ENCODE data around the gene EHHADH.

EHHADH gene

GRCh38 chr3:185199671-185200070, 54.2 kb downstream of the EHHADH start:
- in situ Hi-C loops (cut with MboI; ENCODE audit: low sequenced_read_pairs), result no loop called here

- in situ Hi-C loops (cut with MboI; ENCODE audit: low sequenced_read_pairs), result no loop called here
Observed at GRCh38 chr3:185199206-185199605, 54.6 kb downstream of the EHHADH start.

GRCh38 chr3:185197068-185197467, 56.8 kb downstream of the EHHADH start:
- in situ Hi-C loops (cut with MboI; ENCODE audit: low sequenced_read_pairs), result no loop called here

GRCh38 chr3:185195652-185196051, 58.2 kb downstream of the EHHADH start:
- in situ Hi-C loops (cut with MboI; ENCODE audit: low sequenced_read_pairs), result no loop called here

- in situ Hi-C loops (cut with MboI; ENCODE audit: low sequenced_read_pairs), result no loop called here
Observed at GRCh38 chr3:185188816-185189215, 65.0 kb downstream of the EHHADH start.

GRCh38 chr3:185187391-185187790, 66.5 kb downstream of the EHHADH start:
- in situ Hi-C loops (cut with MboI; ENCODE audit: low sequenced_read_pairs), result no loop called here

GRCh38 chr3:185176750-185177359, 77.0 kb downstream of the EHHADH start:
- in situ Hi-C loops (cut with MboI; ENCODE audit: low sequenced_read_pairs), result no loop called here

GRCh38 chr3:185175370-185175987, 78.4 kb downstream of the EHHADH start:
- in situ Hi-C loops (cut with MboI; ENCODE audit: low sequenced_read_pairs), result no loop called here

GRCh38 chr3:185172086-185173049, 81.5 kb downstream of the EHHADH start:
- in situ Hi-C loops (cut with MboI; ENCODE audit: low sequenced_read_pairs), result no loop called here

GRCh38 chr3:185164428-185165217, 89.2 kb downstream of the EHHADH start:
- in situ Hi-C loops (cut with MboI; ENCODE audit: low sequenced_read_pairs), result no loop called here

- in situ Hi-C loops (cut with MboI; ENCODE audit: low sequenced_read_pairs), result no loop called here
Observed at GRCh38 chr3:185162634-185163033, 91.2 kb downstream of the EHHADH start.

- in situ Hi-C loops (cut with MboI; ENCODE audit: low sequenced_read_pairs), result no loop called here
Observed at GRCh38 chr3:185161761-185162160, 92.1 kb downstream of the EHHADH start.

GRCh38 chr3:185157347-185157746, 96.5 kb downstream of the EHHADH start:
- in situ Hi-C loops (cut with MboI; ENCODE audit: low sequenced_read_pairs), result no loop called here

- in situ Hi-C loops (cut with MboI; ENCODE audit: low sequenced_read_pairs), result no loop called here
Observed at GRCh38 chr3:185155678-185156077, 98.2 kb downstream of the EHHADH start.

- in situ Hi-C loops (cut with MboI; ENCODE audit: low sequenced_read_pairs), result no loop called here
Observed at GRCh38 chr3:185153861-185154629, 99.8 kb downstream of the EHHADH start.

- in situ Hi-C loops (cut with MboI; ENCODE audit: low sequenced_read_pairs), result no loop called here
Observed at GRCh38 chr3:185153171-185153771, 100.6 kb downstream of the EHHADH start.

- in situ Hi-C loops (cut with MboI; ENCODE audit: low sequenced_read_pairs), result no loop called here
Observed at GRCh38 chr3:185152410-185153170, 101.3 kb downstream of the EHHADH start, which contains the start of gene C3orf70. Gene C3orf70, minus strand, starts transcription at chr3:185153060. Its CDS starts 237 bp downstream, at chr3:185152823.

GRCh38 chr3:185151964-185152409, 101.9 kb downstream of the EHHADH start:
- in situ Hi-C loops (cut with MboI; ENCODE audit: low sequenced_read_pairs), result no loop called here
